ENCODE data around the gene CHMP1A.

CHMP1A gene

GRCh38 chr16:89599451-89599858, 58.1 kb downstream of the CHMP1A start:
- no peaks in the 10 kb centered on the region for H3K9me3 Mint-ChIP-seq
- peaks cover 33% of the 10 kb centered on the region for H3K27me3 Mint-ChIP-seq
- peaks cover 13% of the 10 kb centered on the region for H3K4me1 Mint-ChIP-seq
- no peaks in the 10 kb centered on the region for H3K36me3 Mint-ChIP-seq
- no peak overlapping the region for H3K27ac Mint-ChIP-seq
- ATAC-seq = peak; percentile 40
- no peak overlapping the region for H3K4me3 Mint-ChIP-seq

GRCh38 chr16:89598199-89598598, 59.3 kb downstream of the CHMP1A start:
- ATAC-seq = no peak
- peaks cover 13% of the 10 kb centered on the region for H3K4me1 Mint-ChIP-seq
- H3K27me3 Mint-ChIP-seq = peaks cover 32% of the 10 kb centered on the region
- H3K36me3 Mint-ChIP-seq = no peaks in the 10 kb centered on the region
- no peak overlapping the region for H3K4me3 Mint-ChIP-seq
- H3K27ac Mint-ChIP-seq = no peak overlapping the region
- no peaks in the 10 kb centered on the region for H3K9me3 Mint-ChIP-seq

DNA sequence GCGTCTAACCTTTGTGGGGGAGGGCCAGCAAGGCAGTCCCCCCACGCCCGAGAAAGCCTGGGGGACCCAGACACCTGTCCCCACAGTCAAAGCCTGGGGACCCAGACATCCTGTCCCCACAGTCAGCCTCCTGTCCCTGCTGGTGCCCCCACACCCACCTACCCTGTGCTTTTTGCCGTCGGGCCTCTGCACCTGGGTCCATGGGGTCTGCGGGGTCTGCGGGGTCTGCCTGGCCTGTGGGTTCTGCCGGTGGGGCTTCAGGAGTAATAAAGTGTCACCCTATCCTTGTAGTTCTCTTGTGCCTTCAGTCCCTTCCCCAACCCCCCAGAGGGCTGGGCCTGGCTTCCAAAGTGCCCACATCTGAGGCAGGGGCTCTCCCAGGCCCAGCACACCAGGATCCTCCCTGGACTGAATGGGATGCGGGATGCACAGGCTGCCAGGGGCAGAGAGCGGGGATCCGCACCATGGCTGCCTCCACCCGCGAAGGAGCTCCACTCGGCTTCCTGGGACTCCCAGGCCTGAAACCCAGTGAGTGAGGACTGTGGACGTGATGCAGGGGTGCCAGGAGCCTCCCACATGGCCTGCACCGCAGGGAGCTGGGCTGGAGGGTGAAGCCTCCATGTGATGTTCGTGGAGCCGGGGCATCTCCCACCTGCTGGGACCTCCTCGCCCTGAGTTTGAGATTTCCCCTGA, 60.4 kb downstream of the CHMP1A start:
- no peak overlapping the region for H3K27ac Mint-ChIP-seq
- H3K27me3 Mint-ChIP-seq = peaks cover 22% of the 10 kb centered on the region
- peak; percentile 21 for ATAC-seq
- H3K9me3 Mint-ChIP-seq = no peaks in the 10 kb centered on the region
- H3K4me3 Mint-ChIP-seq = no peak overlapping the region
- peaks cover 3% of the 10 kb centered on the region for H3K4me1 Mint-ChIP-seq
- H3K36me3 Mint-ChIP-seq = no peaks in the 10 kb centered on the region

DNA sequence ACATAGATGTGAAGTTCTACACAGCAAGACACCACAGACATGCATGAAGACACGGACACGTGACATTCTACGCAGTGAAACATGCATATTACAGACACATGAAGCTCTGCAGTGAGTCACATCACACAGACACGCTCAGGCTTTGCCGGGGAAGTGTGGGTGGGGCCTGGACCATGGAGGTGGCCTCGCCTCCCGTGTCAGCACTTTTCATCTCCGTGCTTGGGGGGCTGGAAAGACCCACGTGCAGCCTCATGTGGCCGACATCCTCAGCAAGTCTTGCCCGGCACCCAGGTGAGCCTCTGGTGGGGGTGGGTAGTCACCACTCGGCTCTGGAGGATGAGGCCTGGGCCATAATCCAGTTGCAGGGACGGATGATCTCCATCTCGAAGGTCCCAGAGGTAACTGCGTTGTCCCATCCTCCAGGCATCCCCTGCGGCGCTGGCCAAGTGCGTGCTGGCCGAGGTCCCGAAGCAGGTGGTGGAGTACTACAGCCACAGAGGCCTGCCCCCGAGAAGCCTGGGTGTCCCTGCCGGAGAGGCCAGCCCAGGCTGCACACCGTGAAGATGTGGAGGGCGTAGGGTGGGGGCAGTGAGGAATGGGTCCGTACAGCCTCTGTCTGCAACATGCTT, 61.3 kb downstream of the CHMP1A start:
- no peaks in the 10 kb centered on the region for H3K4me1 Mint-ChIP-seq
- H3K9me3 Mint-ChIP-seq = no peaks in the 10 kb centered on the region
- H3K27me3 Mint-ChIP-seq = peaks cover 16% of the 10 kb centered on the region
- H3K4me3 Mint-ChIP-seq = no peak overlapping the region
- no peak overlapping the region for H3K27ac Mint-ChIP-seq
- no peak for ATAC-seq
- no peaks in the 10 kb centered on the region for H3K36me3 Mint-ChIP-seq

- no peaks in the 10 kb centered on the region for H3K36me3 Mint-ChIP-seq
- no peaks in the 10 kb centered on the region for H3K4me1 Mint-ChIP-seq
- peaks cover 16% of the 10 kb centered on the region for H3K27me3 Mint-ChIP-seq
- H3K9me3 Mint-ChIP-seq = no peaks in the 10 kb centered on the region
- no peak for ATAC-seq
- no peak overlapping the region for H3K27ac Mint-ChIP-seq
- H3K4me3 Mint-ChIP-seq = no peak overlapping the region
Observed at GRCh38 chr16:89595330-89596060, 62.0 kb downstream of the CHMP1A start.
